ENCODE results near the gene SEMA6B.
A peak's percentile ranks its signal among the peaks of the same experiment; 100 is the strongest.
"Not testable (repeated sequence)": the region's sequence is repeated elsewhere in the genome, so short reads cannot be mapped to it uniquely, and the experiment has no call there.

The SEMA6B gene

GRCh38 chr19:4570402-4570801, 10.9 kb upstream of the SEMA6B start:
- no peak for DNase-seq

GRCh38 chr19:4568886-4569285, 9.4 kb upstream of the SEMA6B start:
- no peak for DNase-seq

GRCh38 chr19:4567584-4568071, 8.1 kb upstream of the SEMA6B start:
- DNase-seq, result peak; percentile 50 to 70

- peak; percentile 48 to 82 for DNase-seq
Observed at GRCh38 chr19:4566402-4567051, 7.0 kb upstream of the SEMA6B start.

- not testable (repeated sequence) for DNase-seq
Observed at GRCh38 chr19:4563562-4563961, 4.1 kb upstream of the SEMA6B start.

GRCh38 chr19:4562085-4562484, 2.6 kb upstream of the SEMA6B start:
- DNase-seq, result not testable (repeated sequence)

- DNase-seq, result no peak
Observed at GRCh38 chr19:4557971-4558941, 1.2 kb downstream of the SEMA6B start.

- no peak for DNase-seq
Observed at GRCh38 chr19:4557144-4557970, 2.1 kb downstream of the SEMA6B start.

GRCh38 chr19:4556597-4557127, 2.8 kb downstream of the SEMA6B start:
- no peak for DNase-seq

GRCh38 chr19:4555657-4556561, 3.6 kb downstream of the SEMA6B start:
- no peak for DNase-seq

GRCh38 chr19:4554717-4555116, 4.8 kb downstream of the SEMA6B start:
- no peak for DNase-seq

- DNase-seq, result no peak
Observed at GRCh38 chr19:4553775-4554174, 5.7 kb downstream of the SEMA6B start.

GRCh38 chr19:4553092-4553695, 6.3 kb downstream of the SEMA6B start:
- DNase-seq, result no peak

GRCh38 chr19:4552525-4552819, 7.0 kb downstream of the SEMA6B start:
- no peak for DNase-seq

GRCh38 chr19:4550479-4551050, 8.9 kb downstream of the SEMA6B start:
- DNase-seq, result no peak

- no peak for DNase-seq
Observed at GRCh38 chr19:4550018-4550417, 9.5 kb downstream of the SEMA6B start.

GRCh38 chr19:4548238-4548584, 11.3 kb downstream of the SEMA6B start:
- DNase-seq, result no peak

GRCh38 chr19:4547303-4548237, 11.9 kb downstream of the SEMA6B start:
- DNase-seq, result no peak

- DNase-seq, result no peak
Observed at GRCh38 chr19:4543842-4544647, 15.4 kb downstream of the SEMA6B start.

Measured in NCI-H524 (cell line).